Transverse colon (tissue), 4 donors: ENCODE data around the gene PPP5C.

Experiments
- EP300 ChIP-seq: sonication (generic); formaldehyde crosslinking; IDR thresholded peaks from one replicate; pipeline ENCODE4 v1.6.1; 2017; ENCODE audit warnings: antibody characterized with exemption, low read depth
- POLR2AphosphoS5 ChIP-seq, 3 donors: sonication (generic); formaldehyde crosslinking; IDR thresholded peaks; one replicate each; pipeline ENCODE4 v1.6.1; 2016; ENCODE audit warnings: antibody characterized with exemption in 3 of 3
- TF ChIP-seq, protein P1 (sequence below), 5 experiments: fragments of 200-600 bp in 3 of 5; fragments of 450-650 bp in 2 of 5; sonication (generic) in 3 of 5; IDR thresholded peaks; 1 replicate in 2 of 5; 2 replicates in 3 of 5; pipeline ENCODE4 v1.5.1; 2016 to 2017; ENCODE audit warnings: antibody characterized with exemption in 5 of 5, inconsistent platforms in 3 of 5, mild to moderate bottlenecking in 2 of 5, moderate library complexity in 1 of 5

GRCh38 chr19:46311444-46311843 lies 35.4 kb upstream of the PPP5C start:
- TF ChIP-seq, protein P1, sequence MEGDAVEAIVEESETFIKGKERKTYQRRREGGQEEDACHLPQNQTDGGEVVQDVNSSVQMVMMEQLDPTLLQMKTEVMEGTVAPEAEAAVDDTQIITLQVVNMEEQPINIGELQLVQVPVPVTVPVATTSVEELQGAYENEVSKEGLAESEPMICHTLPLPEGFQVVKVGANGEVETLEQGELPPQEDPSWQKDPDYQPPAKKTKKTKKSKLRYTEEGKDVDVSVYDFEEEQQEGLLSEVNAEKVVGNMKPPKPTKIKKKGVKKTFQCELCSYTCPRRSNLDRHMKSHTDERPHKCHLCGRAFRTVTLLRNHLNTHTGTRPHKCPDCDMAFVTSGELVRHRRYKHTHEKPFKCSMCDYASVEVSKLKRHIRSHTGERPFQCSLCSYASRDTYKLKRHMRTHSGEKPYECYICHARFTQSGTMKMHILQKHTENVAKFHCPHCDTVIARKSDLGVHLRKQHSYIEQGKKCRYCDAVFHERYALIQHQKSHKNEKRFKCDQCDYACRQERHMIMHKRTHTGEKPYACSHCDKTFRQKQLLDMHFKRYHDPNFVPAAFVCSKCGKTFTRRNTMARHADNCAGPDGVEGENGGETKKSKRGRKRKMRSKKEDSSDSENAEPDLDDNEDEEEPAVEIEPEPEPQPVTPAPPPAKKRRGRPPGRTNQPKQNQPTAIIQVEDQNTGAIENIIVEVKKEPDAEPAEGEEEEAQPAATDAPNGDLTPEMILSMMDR (IDR thresholded peaks at IDR 0.05) = no peak
- TF ChIP-seq POLR2AphosphoS5 (IDR thresholded peaks at IDR 0.05) (no peak), EP300 (no peak)
